Thoracic aorta endothelial cell (primary cell): ENCODE measurements around the gene TMEM225. TPM values are rescaled to one million over a fixed set of nuclear protein-coding genes. Genes with fewer than 3 reads are reported as not detected.

ENCODE experiments used
- total RNA-seq: library from RNA; depleted of rRNA; stranded (reverse); fragments of >200 nt; gene quantifications from 2 replicates; pipeline ENCODE4 v1.2.3, GENCODE V29; 2012

TMEM225 gene, protein sequence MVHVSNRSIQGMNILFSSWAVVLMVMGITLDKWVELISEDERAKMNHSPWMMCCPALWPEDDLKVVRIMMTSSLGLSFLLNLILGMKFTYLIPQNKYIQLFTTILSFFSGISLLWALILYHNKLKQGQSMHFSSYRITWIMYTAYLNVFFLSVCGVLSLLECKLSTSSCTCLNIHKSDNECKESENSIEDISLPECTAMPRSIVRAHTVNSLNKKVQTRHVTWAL
- total RNA-seq: not detected in 2 replicates

DNA sequence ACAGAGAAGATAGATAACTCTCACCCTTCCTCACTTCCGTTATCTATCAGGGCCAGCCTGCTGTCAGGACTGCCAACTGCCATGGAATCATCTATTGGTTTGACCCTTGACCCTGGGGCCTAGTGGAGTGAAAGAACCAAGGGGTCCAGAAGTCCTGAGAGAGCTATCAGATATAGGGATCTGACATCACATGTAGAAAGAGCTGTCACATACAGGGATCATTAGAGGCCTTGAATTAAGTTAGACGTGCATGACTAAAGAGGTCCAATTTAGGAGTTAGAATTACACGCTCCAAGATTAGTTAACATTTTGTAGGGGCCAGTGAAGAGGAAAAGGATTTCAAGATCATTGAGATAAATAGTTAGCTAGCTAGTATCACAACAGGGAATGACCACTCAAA lies at the start of gene TMEM225:
Gene TMEM225 (minus strand): TSS at position 101 of the 400 bp plus-strand sequence. CDS start 245 bp downstream, outside the sequence.

GRCh38 chr11:123901867-123902266 lies 16.4 kb upstream of the TMEM225 start, which contains the start of gene OR8D4:
Gene OR8D4 (plus strand): TSS chr11:123902167. CDS start chr11:123906432, 4,265 bp downstream.

Other genes starting within 250 kb of the TMEM225 start
- 0.50 and 0.66 TPM in 2 replicates for gene SCN3B, start 231.0 kb downstream of the TMEM225 start, total RNA-seq
- gene ZNF202, start 144.0 kb downstream of the TMEM225 start, total RNA-seq: 11.4 and 14.5 TPM in 2 replicates
- not detected in 2 replicates for gene OR6X1, start 131.2 kb downstream of the TMEM225 start, total RNA-seq
- gene OR6M1, start 79.3 kb downstream of the TMEM225 start, total RNA-seq: not detected in 2 replicates
- gene OR8D4, start 16.5 kb upstream of the TMEM225 start, total RNA-seq: under 0.01 TPM in 1 of 2 replicates, not detected in the other
- gene OR4D5, start 53.9 kb upstream of the TMEM225 start, total RNA-seq: not detected in 2 replicates
- gene OR6T1, start 58.2 kb upstream of the TMEM225 start, total RNA-seq: not detected in 2 replicates
- gene OR10S1, start 92.1 kb upstream of the TMEM225 start, total RNA-seq: not detected in 2 replicates
- gene OR10G6, start 109.5 kb upstream of the TMEM225 start, total RNA-seq: not detected in 2 replicates
- gene OR10G4, start 127.3 kb upstream of the TMEM225 start, total RNA-seq: 0.13 TPM in 1 of 2 replicates, not detected in the other
- gene OR10G9, start 137.3 kb upstream of the TMEM225 start, total RNA-seq: 0.14 TPM in 1 of 2 replicates, not detected in the other
- gene OR10G8, start 141.1 kb upstream of the TMEM225 start, total RNA-seq: not detected in 2 replicates
- not detected in 2 replicates for gene OR10G7, start 155.7 kb upstream of the TMEM225 start, total RNA-seq
- gene VWA5A, start 229.8 kb upstream of the TMEM225 start, total RNA-seq: 14.9 and 18.2 TPM in 2 replicates